SK-N-SH (cell line): ENCODE data around the gene RPN1.

Source experiments
- CTCF ChIP-seq: fragments of 200-600 bp; sonication (generic); IDR thresholded peaks from 2 replicates; pipeline ENCODE4 v1.6.1; 2017; ENCODE audit warnings: antibody characterized with exemption, mild to moderate bottlenecking, moderate library complexity
- EP300 ChIP-seq, 2 experiments: IDR thresholded peaks; 2 replicates each; pipeline versions ENCODE4 v1.4.0 to v1.6.1; 2012; ENCODE audit warnings: borderline replicate concordance in 1 of 2, low read depth in 1 of 2, low read length in 1 of 2
- EZH2phosphoT487 ChIP-seq: fragments of 200-600 bp; sonication (generic); IDR thresholded peaks from 2 replicates; pipeline ENCODE4 v1.6.1; 2017; ENCODE audit warnings: low read depth, mixed run types, mild to moderate bottlenecking, antibody characterized with exemption, moderate library complexity, borderline replicate concordance
- GABPA ChIP-seq: IDR thresholded peaks from 2 replicates; pipeline ENCODE4 v1.4.0; 2012; ENCODE audit warnings: low read depth, mild to moderate bottlenecking
- GATA2 ChIP-seq: sonication (generic); formaldehyde crosslinking; IDR thresholded peaks from 2 replicates; pipeline ENCODE4 v1.5.0; 2020; ENCODE audit warnings: mild to moderate bottlenecking, missing genetic modification reagents
- JUND ChIP-seq: IDR thresholded peaks from 2 replicates; pipeline ENCODE4 v1.4.0; 2012
- NFIC ChIP-seq: IDR thresholded peaks from 2 replicates; pipeline ENCODE4 v1.4.0; 2012; ENCODE audit warnings: borderline replicate concordance
- RAD21 ChIP-seq: IDR thresholded peaks from 2 replicates; pipeline ENCODE4 v1.6.1; 2012; ENCODE audit warnings: mild to moderate bottlenecking, low read length
- RXRA ChIP-seq: IDR thresholded peaks from 2 replicates; pipeline ENCODE4 v1.4.0; 2012; ENCODE audit warnings: low read depth, mild to moderate bottlenecking, borderline replicate concordance
- SMC3 ChIP-seq: IDR thresholded peaks from 2 replicates; pipeline ENCODE4 v1.6.1; 2012; ENCODE audit warnings: low read depth, low read length, improper control_type of control experiment
- USF2 ChIP-seq: fragments of 150-350 bp; IDR thresholded peaks from 2 replicates; pipeline ENCODE4 v1.6.1; 2017; ENCODE audit warnings: antibody characterized with exemption, low read length, low read depth, borderline replicate concordance

GRCh38 chr3:128667641-128668040, 17.0 kb upstream of the RPN1 start:
- TF ChIP-seq CTCF = no peak
- TF ChIP-seq SMC3 = no peak
- no peak for TF ChIP-seq GABPA
- no peak for TF ChIP-seq EP300 (IDR thresholded peaks at IDR 0.05; ENCODE audit: borderline replicate concordance in 1 of 2, low read depth in 1 of 2, low read length in 1 of 2)
- TF ChIP-seq NFIC = no peak
- no peak for TF ChIP-seq JUND
- TF ChIP-seq RAD21 = no peak
- no peak for TF ChIP-seq USF2
- TF ChIP-seq EZH2phosphoT487 = no peak
- TF ChIP-seq GATA2 (CRISPR knock-in tag) = no peak
- no peak for TF ChIP-seq RXRA
